GM21423 (cell line): ENCODE data around the gene PARD3B.
"Not testable (repeated sequence)": the region's sequence is repeated elsewhere in the genome, so short reads cannot be mapped to it uniquely, and the experiment has no call there.

Source experiments
- ATAC-seq: cut with Tn5 transposase; IDR thresholded peaks from one replicate; pipeline ENCODE4 v1.9.1; 2021; ENCODE audit warnings: mild to moderate bottlenecking, moderate library complexity; ENCODE audit not compliant: unreplicated experiment

The PARD3B gene

GRCh38 chr2:204538182-204539018 lies 6.9 kb upstream of the PARD3B start:
- no peak for ATAC-seq

GRCh38 chr2:204539019-204539385 lies 6.3 kb upstream of the PARD3B start:
- ATAC-seq = no peak

GRCh38 chr2:204541637-204542036 lies 3.6 kb upstream of the PARD3B start:
- no peak for ATAC-seq

- no peak for ATAC-seq
Measured at GRCh38 chr2:204542982-204543608, 2.2 kb upstream of the PARD3B start.

GRCh38 chr2:204545861-204546735 lies 823 bp downstream of the PARD3B start:
- peak; percentile 14 for ATAC-seq

DNA sequence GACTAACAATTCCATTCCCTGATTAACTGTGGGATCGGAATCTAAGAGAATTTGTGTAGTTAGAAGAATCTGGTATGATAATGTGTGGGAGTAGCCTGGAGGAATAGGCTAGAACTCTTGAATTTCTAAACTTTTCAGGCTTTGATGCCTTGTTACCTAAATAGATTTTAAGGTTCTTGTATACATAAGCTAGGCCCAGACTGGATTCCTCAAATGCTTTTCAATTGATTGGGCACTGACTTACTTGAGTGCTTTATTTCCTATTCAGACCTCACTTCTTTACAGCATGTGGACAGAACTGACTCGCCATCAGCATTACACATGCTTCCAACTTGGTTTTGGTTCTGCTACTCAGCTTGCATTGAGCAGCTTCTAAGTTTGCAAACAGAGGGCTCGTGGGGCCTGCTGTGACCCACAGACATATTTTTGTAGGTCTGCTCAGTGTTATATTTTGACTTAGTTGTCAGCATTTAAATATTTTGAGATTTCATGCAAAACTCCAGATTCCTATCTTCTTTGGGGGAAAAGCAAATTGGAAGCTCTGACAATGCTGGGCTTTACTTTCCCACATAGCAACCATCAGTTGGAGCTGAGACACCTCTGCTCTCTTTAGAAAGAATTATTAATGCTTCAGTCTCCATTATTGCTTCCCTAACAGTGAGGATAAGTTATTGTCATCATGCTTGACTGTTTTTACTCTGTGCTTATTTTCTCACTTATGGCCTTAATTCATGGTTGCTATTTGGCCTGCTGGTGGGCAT lies 5.7 kb downstream of the PARD3B start:
- ATAC-seq = no peak

- no peak for ATAC-seq
Measured at GRCh38 chr2:204551512-204551863, 6.2 kb downstream of the PARD3B start.

DNA sequence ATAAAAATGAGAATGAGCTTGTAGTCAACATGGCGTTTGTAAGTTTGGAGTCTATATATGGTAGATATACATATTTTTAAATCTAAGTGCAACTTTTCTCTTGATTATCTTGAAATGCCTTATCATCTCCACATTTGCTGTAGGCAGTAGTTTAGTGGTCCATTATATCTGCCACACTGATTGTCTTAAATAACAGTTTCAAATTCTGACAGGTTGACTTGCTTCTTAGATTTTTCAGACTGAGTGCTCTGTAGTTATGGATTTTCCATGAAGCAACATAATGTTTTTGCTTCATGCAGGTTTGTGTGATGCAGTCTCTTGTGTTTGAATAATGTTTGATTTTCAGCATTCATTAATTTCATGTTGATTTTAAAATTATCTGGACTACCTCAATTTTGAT lies 12.3 kb downstream of the PARD3B start:
- no peak for ATAC-seq

GRCh38 chr2:204559358-204559757 lies 14.1 kb downstream of the PARD3B start:
- ATAC-seq = not testable (repeated sequence)

- ATAC-seq = no peak
Measured at GRCh38 chr2:204560902-204561301, 15.6 kb downstream of the PARD3B start.

- ATAC-seq = no peak
Measured at GRCh38 chr2:204561771-204562170, 16.5 kb downstream of the PARD3B start.

DNA sequence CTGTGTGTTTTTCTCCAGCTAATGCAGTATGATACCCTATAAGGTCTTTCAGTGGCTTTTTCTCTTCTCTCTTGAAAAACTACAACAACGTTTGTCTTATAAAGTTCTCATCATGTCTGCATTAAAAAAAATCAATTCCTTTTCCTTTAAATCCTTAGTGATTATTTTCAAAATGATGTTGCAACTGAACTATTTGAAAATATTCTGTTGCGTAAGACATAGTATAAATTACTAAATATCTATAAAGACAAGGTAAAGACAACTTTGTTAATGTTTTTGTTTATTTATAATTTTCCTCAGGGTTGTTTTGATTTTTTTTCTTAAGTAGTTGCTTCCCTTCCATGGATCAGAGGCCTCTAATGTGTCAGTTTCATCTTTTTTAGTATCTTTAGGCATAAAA lies 21.2 kb downstream of the PARD3B start:
- ATAC-seq = no peak

GRCh38 chr2:204570421-204570820 lies 25.1 kb downstream of the PARD3B start:
- ATAC-seq = no peak

GRCh38 chr2:204571041-204571440 lies 25.8 kb downstream of the PARD3B start:
- no peak for ATAC-seq

DNA sequence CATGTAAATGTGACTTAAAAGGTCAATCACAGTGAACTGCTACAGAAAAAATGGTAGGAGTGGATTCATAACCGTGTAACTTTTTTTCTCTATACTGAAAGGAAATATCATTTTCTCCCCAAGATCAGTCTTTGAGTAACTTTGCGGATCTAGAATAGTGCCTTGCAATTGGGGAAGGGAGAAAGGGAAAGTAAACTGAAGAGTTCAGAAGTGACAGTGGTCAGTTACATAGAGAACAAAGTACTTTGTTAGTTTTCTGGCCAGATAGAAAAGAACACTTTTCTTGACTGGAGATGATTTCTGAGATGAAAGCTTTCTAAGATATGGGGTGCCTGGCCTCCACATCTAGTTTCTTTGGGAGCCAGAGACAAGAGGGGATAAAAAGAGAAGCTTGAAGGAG lies 26.6 kb downstream of the PARD3B start:
- ATAC-seq = no peak

DNA sequence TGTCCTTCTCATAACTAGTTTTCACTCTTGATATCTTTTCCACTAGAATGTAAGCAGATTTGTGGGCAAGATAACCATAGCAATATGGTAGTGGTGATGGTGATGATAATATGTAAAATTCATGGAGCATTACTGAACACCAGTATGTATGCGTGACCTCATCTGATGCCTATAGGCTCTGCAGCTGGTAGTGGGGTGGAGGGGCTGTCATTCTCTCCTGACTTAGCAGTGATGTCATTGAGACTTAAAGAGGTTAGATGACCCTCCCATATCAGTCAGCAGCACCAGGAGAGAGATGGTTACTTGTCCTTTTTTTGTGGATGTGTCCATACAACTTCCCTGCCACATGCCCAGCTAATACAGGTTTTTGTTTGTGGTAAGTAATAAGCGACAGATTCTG lies 27.9 kb downstream of the PARD3B start:
- ATAC-seq = no peak

GRCh38 chr2:204574486-204574885 lies 29.2 kb downstream of the PARD3B start:
- no peak for ATAC-seq

- ATAC-seq = no peak
Measured at GRCh38 chr2:204575463-204575862, 30.2 kb downstream of the PARD3B start.

DNA sequence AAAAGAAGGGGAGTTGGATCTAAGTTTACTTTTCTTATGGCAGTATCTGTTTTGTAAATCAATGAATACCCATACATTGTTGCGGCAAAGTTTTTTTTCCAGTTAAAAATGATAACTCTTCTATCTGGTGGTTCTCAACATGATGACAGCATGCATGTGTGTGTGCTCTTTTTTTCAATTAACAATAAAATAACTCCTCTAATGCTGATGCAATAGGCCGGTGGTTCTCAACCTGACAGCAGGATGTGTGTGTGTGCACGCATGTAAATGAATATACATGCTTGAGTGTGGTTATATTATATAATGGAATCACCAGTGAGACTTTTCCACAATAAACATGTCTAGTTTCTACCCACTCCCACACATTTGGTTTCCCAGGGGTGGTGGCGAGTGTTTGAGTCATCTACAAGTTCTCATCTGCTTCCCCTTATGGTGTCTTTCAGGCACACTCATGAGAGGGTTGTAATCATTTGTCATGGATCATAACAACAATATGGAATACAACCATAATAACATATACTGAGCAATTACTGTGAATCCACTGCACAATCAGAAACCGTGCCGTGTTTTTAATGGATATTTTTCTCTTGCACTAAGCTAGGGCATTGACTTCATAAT lies 31.2 kb downstream of the PARD3B start:
- no peak for ATAC-seq

DNA sequence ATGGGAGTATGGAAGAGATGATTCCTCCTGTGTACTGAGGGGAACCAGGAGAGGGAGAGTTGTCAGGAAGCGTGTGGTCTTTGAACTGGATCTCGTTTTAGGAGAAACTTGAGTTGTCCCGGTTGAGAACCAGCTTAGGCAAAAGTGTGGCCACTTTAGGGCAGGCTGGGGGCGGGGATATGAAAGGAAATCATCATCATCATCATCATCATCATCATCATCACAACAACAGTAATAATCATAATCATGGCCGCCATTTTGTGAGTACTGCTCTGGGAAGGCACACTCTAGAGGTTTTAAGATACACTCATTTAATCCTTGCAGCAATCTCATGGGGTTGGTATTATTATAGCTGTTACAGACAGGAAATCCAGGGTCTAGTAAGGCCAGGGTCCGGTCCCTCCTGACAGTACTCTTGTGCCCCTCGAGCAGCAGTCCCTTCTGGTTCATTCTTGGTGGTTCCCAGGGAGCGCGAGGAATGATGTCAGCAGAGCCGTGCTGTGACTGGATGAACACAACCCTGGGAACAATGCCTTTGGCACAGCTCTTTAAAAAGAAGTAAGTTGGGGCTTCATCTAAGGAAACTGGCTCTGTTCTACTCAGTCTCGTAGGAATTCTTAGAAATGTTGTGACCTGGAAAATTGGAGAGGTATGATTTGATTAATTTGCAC lies 33.8 kb downstream of the PARD3B start:
- ATAC-seq = no peak
